ENCODE data around the gene AMPD3. TPM values are rescaled to one million over a fixed set of nuclear protein-coding genes. Genes with fewer than 3 reads are reported as not detected.

AMPD3 gene
- total RNA-seq, 4 donors from 2014 or later, result 1.2 to 6.4 (median 6.1) TPM; not detected in 1

GRCh38 chr11:10502065-10502680, 47.1 kb downstream of the AMPD3 start:
- Histone ChIP-seq H3K4me3 (no peak overlapping the region), H3K27ac (no peak overlapping the region), H3K4me1 (no peaks in the 10 kb centered on the region), H3K27me3 (no peaks in the 10 kb centered on the region), H3K36me3 (no peaks in the 10 kb centered on the region), H3K9me3 (no peaks in the 10 kb centered on the region)
- intact Hi-C loops (cut with DNase I; ENCODE audit: low total_unique reads), result no loop called here
- no peak for TF ChIP-seq POLR2A (IDR thresholded peaks at IDR 0.05)
- TF ChIP-seq, protein P1, sequence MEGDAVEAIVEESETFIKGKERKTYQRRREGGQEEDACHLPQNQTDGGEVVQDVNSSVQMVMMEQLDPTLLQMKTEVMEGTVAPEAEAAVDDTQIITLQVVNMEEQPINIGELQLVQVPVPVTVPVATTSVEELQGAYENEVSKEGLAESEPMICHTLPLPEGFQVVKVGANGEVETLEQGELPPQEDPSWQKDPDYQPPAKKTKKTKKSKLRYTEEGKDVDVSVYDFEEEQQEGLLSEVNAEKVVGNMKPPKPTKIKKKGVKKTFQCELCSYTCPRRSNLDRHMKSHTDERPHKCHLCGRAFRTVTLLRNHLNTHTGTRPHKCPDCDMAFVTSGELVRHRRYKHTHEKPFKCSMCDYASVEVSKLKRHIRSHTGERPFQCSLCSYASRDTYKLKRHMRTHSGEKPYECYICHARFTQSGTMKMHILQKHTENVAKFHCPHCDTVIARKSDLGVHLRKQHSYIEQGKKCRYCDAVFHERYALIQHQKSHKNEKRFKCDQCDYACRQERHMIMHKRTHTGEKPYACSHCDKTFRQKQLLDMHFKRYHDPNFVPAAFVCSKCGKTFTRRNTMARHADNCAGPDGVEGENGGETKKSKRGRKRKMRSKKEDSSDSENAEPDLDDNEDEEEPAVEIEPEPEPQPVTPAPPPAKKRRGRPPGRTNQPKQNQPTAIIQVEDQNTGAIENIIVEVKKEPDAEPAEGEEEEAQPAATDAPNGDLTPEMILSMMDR (IDR thresholded peaks at IDR 0.05), result no peak
- DNase-seq, result no peak

GRCh38 chr11:10502770-10503169, 47.7 kb downstream of the AMPD3 start:
- no peak for DNase-seq

DNA sequence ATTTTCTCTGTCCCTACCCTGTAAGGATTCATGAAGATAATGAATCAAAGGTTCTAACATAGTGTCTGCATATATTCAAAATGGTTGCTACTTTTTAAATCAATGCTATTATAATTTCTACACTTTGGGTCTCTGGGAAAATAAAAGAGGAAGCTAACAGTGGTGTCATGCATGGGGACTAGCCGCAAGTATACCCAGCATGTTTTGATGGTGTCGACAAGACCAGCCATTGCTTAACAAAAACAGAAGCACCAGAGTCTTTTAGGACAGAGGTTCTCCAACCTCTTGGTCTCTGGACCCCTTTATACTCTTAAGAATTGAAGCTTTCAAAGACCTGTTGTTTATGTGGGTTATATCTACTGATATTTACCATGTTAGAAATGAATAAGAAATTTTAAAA, 48.2 kb downstream of the AMPD3 start:
- no peak for DNase-seq
- H3K27ac ChIP-seq, result no peak overlapping the region
- no peaks in the 10 kb centered on the region for H3K27me3 ChIP-seq
- intact Hi-C loops (cut with DNase I; ENCODE audit: low total_unique reads), result no loop called here
- H3K36me3 ChIP-seq, result no peaks in the 10 kb centered on the region
- no peak overlapping the region for H3K4me3 ChIP-seq
- TF ChIP-seq, protein P1 (IDR thresholded peaks at IDR 0.05), result no peak
- TF ChIP-seq POLR2A (IDR thresholded peaks at IDR 0.05), result no peak
- H3K9me3 ChIP-seq, result no peaks in the 10 kb centered on the region
- no peaks in the 10 kb centered on the region for H3K4me1 ChIP-seq

More at GRCh38 chr11:10502770-10503169, 47.7 kb downstream of the AMPD3 start:
- H3K4me1 ChIP-seq, result no peaks in the 10 kb centered on the region
- no peak overlapping the region for H3K27ac ChIP-seq
- TF ChIP-seq POLR2A (IDR thresholded peaks at IDR 0.05), result no peak
- TF ChIP-seq, protein P1 (IDR thresholded peaks at IDR 0.05), result no peak
- intact Hi-C loops (cut with DNase I; ENCODE audit: low total_unique reads), result no loop called here
- no peaks in the 10 kb centered on the region for H3K27me3 ChIP-seq
- H3K36me3 ChIP-seq, result no peaks in the 10 kb centered on the region
- no peaks in the 10 kb centered on the region for H3K9me3 ChIP-seq
- no peak overlapping the region for H3K4me3 ChIP-seq

- no peak overlapping the region for H3K4me3 ChIP-seq
- no peak for DNase-seq
- no peak overlapping the region for H3K27ac ChIP-seq
- H3K4me1 ChIP-seq, result no peaks in the 10 kb centered on the region
- no peaks in the 10 kb centered on the region for H3K9me3 ChIP-seq
- TF ChIP-seq POLR2A (IDR thresholded peaks at IDR 0.05), result no peak
- TF ChIP-seq, protein P1 (IDR thresholded peaks at IDR 0.05), result no peak
- H3K36me3 ChIP-seq, result no peaks in the 10 kb centered on the region
- H3K27me3 ChIP-seq, result no peaks in the 10 kb centered on the region
- intact Hi-C loops (cut with DNase I; ENCODE audit: low total_unique reads), result no loop called here
These were observed 48.9 kb downstream of the AMPD3 start for GRCh38 chr11:10503777-10504480.

DNA sequence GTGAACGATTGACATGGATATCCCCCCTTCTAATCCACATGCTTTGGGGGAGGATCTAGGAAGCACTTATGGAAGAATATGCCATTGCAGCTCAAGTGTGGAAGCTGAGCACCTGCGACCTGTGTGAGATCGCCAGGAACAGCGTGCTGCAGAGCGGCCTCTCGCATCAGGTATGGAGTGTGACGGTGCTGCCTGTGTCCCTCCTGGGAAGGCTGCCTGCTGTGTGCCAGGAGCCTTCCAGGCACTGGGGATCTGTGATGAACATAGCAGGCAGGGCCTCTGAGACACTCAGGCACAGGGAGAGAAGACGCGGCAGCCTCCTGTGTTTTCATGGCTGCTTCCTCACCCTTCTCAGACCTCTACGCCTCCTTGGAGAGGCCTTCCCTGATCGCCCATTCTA, 49.4 kb downstream of the AMPD3 start:
- no peak overlapping the region for H3K4me3 ChIP-seq
- H3K27me3 ChIP-seq, result no peaks in the 10 kb centered on the region
- TF ChIP-seq POLR2A (IDR thresholded peaks at IDR 0.05), result no peak
- TF ChIP-seq, protein P1 (IDR thresholded peaks at IDR 0.05), result no peak
- DNase-seq, result no peak
- H3K36me3 ChIP-seq, result no peaks in the 10 kb centered on the region
- H3K9me3 ChIP-seq, result no peaks in the 10 kb centered on the region
- no peaks in the 10 kb centered on the region for H3K4me1 ChIP-seq
- no peak overlapping the region for H3K27ac ChIP-seq
- intact Hi-C loops (cut with DNase I; ENCODE audit: low total_unique reads), result no loop called here

Measured in uterus (tissue), 4 donors.